Inflammatory macrophage (primary cell): ENCODE data around the gene LIAS.
"Not testable (repeated sequence)": the region's sequence is repeated elsewhere in the genome, so short reads cannot be mapped to it uniquely, and the experiment has no call there.

Experiments used
- DNase-seq, 2 donors: peaks; one replicate each; pipeline ENCODE4 v3.0.0-alpha.2; 2020 to 2022

LIAS gene

GRCh38 chr4:39502019-39502663 is 43.3 kb downstream of the LIAS start:
- DNase-seq, result no peak

GRCh38 chr4:39502664-39503035 is 43.8 kb downstream of the LIAS start:
- not testable (repeated sequence) for DNase-seq

- no peak for DNase-seq
Measured at GRCh38 chr4:39504538-39504937, 45.7 kb downstream of the LIAS start.

GRCh38 chr4:39505581-39505980 is 46.7 kb downstream of the LIAS start:
- DNase-seq, result no peak

GRCh38 chr4:39510348-39510929 is 51.6 kb downstream of the LIAS start:
- DNase-seq, result no peak

- not testable (repeated sequence) for DNase-seq
Measured at GRCh38 chr4:39514266-39514665, 55.4 kb downstream of the LIAS start.

- DNase-seq, result no peak
Measured at GRCh38 chr4:39514888-39515401, 56.1 kb downstream of the LIAS start.

GRCh38 chr4:39515669-39516401 is 57.0 kb downstream of the LIAS start:
- not testable (repeated sequence) for DNase-seq

GRCh38 chr4:39516407-39516966 is 57.6 kb downstream of the LIAS start:
- no peak for DNase-seq

- no peak for DNase-seq
Measured at GRCh38 chr4:39518484-39518883, 59.6 kb downstream of the LIAS start.

- no peak for DNase-seq
Measured at GRCh38 chr4:39521253-39521919, 62.5 kb downstream of the LIAS start.

- no peak for DNase-seq
Measured at GRCh38 chr4:39522068-39522467, 63.2 kb downstream of the LIAS start.

- no peak for DNase-seq
Measured at GRCh38 chr4:39524161-39524957, 65.5 kb downstream of the LIAS start.

- no peak for DNase-seq
Measured at GRCh38 chr4:39525822-39526690, 67.2 kb downstream of the LIAS start.

GRCh38 chr4:39526765-39527295 is 68.0 kb downstream of the LIAS start:
- DNase-seq, result peak; percentile 9 to 46

- DNase-seq, result peak; percentile 95 to 97
Measured at GRCh38 chr4:39527296-39528060, 68.6 kb downstream of the LIAS start, which contains the start of gene UGDH. Gene UGDH (minus strand): TSS chr4:39527439. CDS start chr4:39521512, 5,927 bp downstream.

GRCh38 chr4:39528061-39528465 is 69.2 kb downstream of the LIAS start:
- DNase-seq, result peak; percentile 82 to 95
